ENCODE measurements around the gene LDB2.
"Not testable (repeated sequence)": the region's sequence is repeated elsewhere in the genome, so short reads cannot be mapped to it uniquely, and the experiment has no call there.

Gene LDB2

GRCh38 chr4:16672421-16672820 is 226.0 kb downstream of the LDB2 start:
- DNase-seq, result no peak

GRCh38 chr4:16671741-16672140 is 226.7 kb downstream of the LDB2 start:
- DNase-seq, result no peak

GRCh38 chr4:16670727-16671126 is 227.7 kb downstream of the LDB2 start:
- DNase-seq, result no peak

- no peak for DNase-seq
Measured at GRCh38 chr4:16669036-16669435, 229.4 kb downstream of the LDB2 start.

- no peak for DNase-seq
Measured at GRCh38 chr4:16668488-16668887, 230.0 kb downstream of the LDB2 start.

- no peak for DNase-seq
Measured at GRCh38 chr4:16667464-16667863, 231.0 kb downstream of the LDB2 start.

- no peak for DNase-seq
Measured at GRCh38 chr4:16665942-16666551, 232.4 kb downstream of the LDB2 start.

- DNase-seq, result no peak
Measured at GRCh38 chr4:16663732-16664131, 234.7 kb downstream of the LDB2 start.

GRCh38 chr4:16663307-16663706 is 235.1 kb downstream of the LDB2 start:
- DNase-seq, result no peak

GRCh38 chr4:16661813-16662212 is 236.6 kb downstream of the LDB2 start:
- DNase-seq, result no peak

- no peak for DNase-seq
Measured at GRCh38 chr4:16660656-16661055, 237.8 kb downstream of the LDB2 start.

GRCh38 chr4:16659694-16660093 is 238.8 kb downstream of the LDB2 start:
- DNase-seq, result no peak

- DNase-seq, result no peak
Measured at GRCh38 chr4:16659079-16659478, 239.4 kb downstream of the LDB2 start.

- DNase-seq, result no peak
Measured at GRCh38 chr4:16658183-16658582, 240.3 kb downstream of the LDB2 start.

- DNase-seq, result no peak
Measured at GRCh38 chr4:16655111-16655510, 243.3 kb downstream of the LDB2 start.

- DNase-seq, result no peak
Measured at GRCh38 chr4:16652732-16653305, 245.6 kb downstream of the LDB2 start.

GRCh38 chr4:16646459-16646858 is 252.0 kb downstream of the LDB2 start:
- no peak for DNase-seq

- no peak for DNase-seq
Measured at GRCh38 chr4:16643893-16644292, 254.6 kb downstream of the LDB2 start.

GRCh38 chr4:16642897-16643296 is 255.5 kb downstream of the LDB2 start:
- no peak for DNase-seq

- DNase-seq, result no peak
Measured at GRCh38 chr4:16641971-16642370, 256.5 kb downstream of the LDB2 start.

GRCh38 chr4:16636912-16637630 is 261.4 kb downstream of the LDB2 start:
- no peak for DNase-seq

GRCh38 chr4:16636304-16636703 is 262.1 kb downstream of the LDB2 start:
- DNase-seq, result no peak

- not testable (repeated sequence) for DNase-seq
Measured at GRCh38 chr4:16629274-16629673, 269.2 kb downstream of the LDB2 start.

- not testable (repeated sequence) for DNase-seq
Measured at GRCh38 chr4:16628835-16629234, 269.6 kb downstream of the LDB2 start.

- DNase-seq, result no peak
Measured at GRCh38 chr4:16627999-16628398, 270.4 kb downstream of the LDB2 start.

All from CD4-positive, alpha-beta T cell treated with Interleukin-17A for 1 hour (primary cell).